Adrenal gland (tissue), 5 donors: ENCODE data around the gene POLR1F.

ENCODE experiments used
- POLR2A ChIP-seq, 2 donors: fragments of 450-650 bp; IDR thresholded peaks; one replicate each; pipeline ENCODE4 v1.6.1; 2017; ENCODE audit warnings: antibody characterized with exemption in 2 of 2, mild to moderate bottlenecking in 2 of 2, moderate library complexity in 1 of 2
- TF ChIP-seq, protein P1 (sequence below), 6 experiments: fragments of 450-650 bp in 4 of 6; fragments of 200-600 bp in 2 of 6; sonication (generic) in 1 of 6; IDR thresholded peaks; 1 replicate in 5 of 6; 2 replicates in 1 of 6; pipeline versions ENCODE4 v1.5.1 to v1.8.0; 2016 to 2021; ENCODE audit warnings: antibody characterized with exemption in 6 of 6, mild to moderate bottlenecking in 2 of 6, moderate library complexity in 1 of 6
- donor health status: DM: no; HTN: no; CAD: no.

DNA sequence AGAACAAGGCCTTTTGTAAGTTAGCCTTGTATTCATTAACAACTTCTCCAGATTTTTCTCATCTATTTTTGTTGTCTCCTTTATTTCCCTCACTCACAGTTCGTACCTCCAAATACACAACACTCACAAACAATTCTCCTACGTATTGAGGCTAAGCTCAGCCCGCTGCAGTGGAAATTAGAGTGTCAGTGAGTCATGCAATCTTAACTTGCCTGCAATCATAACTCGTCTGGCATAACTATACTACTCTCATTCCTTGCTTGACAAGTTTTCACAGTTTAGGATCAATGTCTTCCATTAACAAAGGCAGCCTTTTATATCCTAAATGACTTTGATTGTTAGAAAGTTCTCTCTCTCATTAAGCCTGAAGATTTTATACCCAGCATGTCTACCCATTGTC is 40.8 kb upstream of the POLR1F start:
- TF ChIP-seq, protein P1, sequence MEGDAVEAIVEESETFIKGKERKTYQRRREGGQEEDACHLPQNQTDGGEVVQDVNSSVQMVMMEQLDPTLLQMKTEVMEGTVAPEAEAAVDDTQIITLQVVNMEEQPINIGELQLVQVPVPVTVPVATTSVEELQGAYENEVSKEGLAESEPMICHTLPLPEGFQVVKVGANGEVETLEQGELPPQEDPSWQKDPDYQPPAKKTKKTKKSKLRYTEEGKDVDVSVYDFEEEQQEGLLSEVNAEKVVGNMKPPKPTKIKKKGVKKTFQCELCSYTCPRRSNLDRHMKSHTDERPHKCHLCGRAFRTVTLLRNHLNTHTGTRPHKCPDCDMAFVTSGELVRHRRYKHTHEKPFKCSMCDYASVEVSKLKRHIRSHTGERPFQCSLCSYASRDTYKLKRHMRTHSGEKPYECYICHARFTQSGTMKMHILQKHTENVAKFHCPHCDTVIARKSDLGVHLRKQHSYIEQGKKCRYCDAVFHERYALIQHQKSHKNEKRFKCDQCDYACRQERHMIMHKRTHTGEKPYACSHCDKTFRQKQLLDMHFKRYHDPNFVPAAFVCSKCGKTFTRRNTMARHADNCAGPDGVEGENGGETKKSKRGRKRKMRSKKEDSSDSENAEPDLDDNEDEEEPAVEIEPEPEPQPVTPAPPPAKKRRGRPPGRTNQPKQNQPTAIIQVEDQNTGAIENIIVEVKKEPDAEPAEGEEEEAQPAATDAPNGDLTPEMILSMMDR (IDR thresholded peaks at IDR 0.05), result no peak
- no peak for TF ChIP-seq POLR2A (IDR thresholded peaks at IDR 0.05)
